H9 (cell line): Measurements from ENCODE around the gene ABR. TPM values are rescaled to one million over a fixed set of nuclear protein-coding genes. Genes with fewer than 3 reads are reported as not detected.

Source experiments
- DNase-seq: peaks from one replicate; pipeline ENCODE4 v3.0.0-alpha.2; 2017
- H2AFZ ChIP-seq: one replicate; pipeline ENCODE4 v1.6.1; 2013; ENCODE audit warnings: mild to moderate bottlenecking, low read length, control low read depth, moderate library complexity
- H2AK5ac ChIP-seq: 2 replicates; pipeline ENCODE4 v1.6.1; 2013; ENCODE audit warnings: low read length, control low read depth, mixed read lengths; ENCODE audit not compliant: insufficient read length
- H2BK120ac ChIP-seq: one replicate; pipeline ENCODE4 v1.6.1; 2013; ENCODE audit warnings: low read depth, mild to moderate bottlenecking, low read length, control low read depth, inconsistent platforms; ENCODE audit not compliant: poor library complexity, severe bottlenecking
- H2BK12ac ChIP-seq: 2 replicates; pipeline ENCODE4 v1.6.1; 2013; ENCODE audit warnings: low read length, control low read depth, mixed read lengths, low read depth; ENCODE audit not compliant: insufficient read length
- H2BK15ac ChIP-seq: 2 replicates; pipeline ENCODE4 v1.6.1; 2013; ENCODE audit warnings: low read depth, low read length, control low read depth
- H2BK20ac ChIP-seq: one replicate; pipeline ENCODE4 v1.6.1; 2013; ENCODE audit warnings: low read depth, mild to moderate bottlenecking, low read length, control low read depth, inconsistent platforms; ENCODE audit not compliant: poor library complexity, severe bottlenecking
- H2BK5ac ChIP-seq: 2 replicates; pipeline ENCODE4 v1.6.1; 2013; ENCODE audit warnings: low read length, control low read depth, mixed read lengths; ENCODE audit not compliant: insufficient read length
- H3K14ac ChIP-seq: 2 replicates; pipeline ENCODE4 v1.6.1; 2013; ENCODE audit warnings: low read length, control low read depth; ENCODE audit not compliant: insufficient read depth
- H3K18ac ChIP-seq: 2 replicates; pipeline ENCODE4 v1.6.1; 2013; ENCODE audit warnings: low read depth, mild to moderate bottlenecking, mixed read lengths, low read length, control low read depth; ENCODE audit not compliant: insufficient read length
- H3K23ac ChIP-seq: 2 replicates; pipeline ENCODE4 v1.6.1; 2013; ENCODE audit warnings: low read length, control low read depth, mixed read lengths, low read depth; ENCODE audit not compliant: insufficient read length
- H3K23me2 ChIP-seq: 2 replicates; pipeline ENCODE4 v1.6.1; 2013; ENCODE audit warnings: low read depth, mild to moderate bottlenecking, mixed read lengths, low read length, control low read depth; ENCODE audit not compliant: insufficient read length, poor library complexity, severe bottlenecking
- H3K27ac ChIP-seq: 2 replicates; pipeline ENCODE4 v1.5.1; 2013; ENCODE audit warnings: low read length, control low read depth, mixed read lengths, low read depth; ENCODE audit not compliant: insufficient read length
- H3K27me3 ChIP-seq: 2 replicates; pipeline ENCODE4 v1.6.1; 2013; ENCODE audit warnings: low read length, control low read depth, inconsistent platforms; ENCODE audit not compliant: insufficient read depth
- H3K4ac ChIP-seq: 2 replicates; pipeline ENCODE4 v1.6.1; 2013; ENCODE audit warnings: low read depth, mild to moderate bottlenecking, control low read depth, inconsistent platforms, low read length, moderate library complexity
- H3K4me1 ChIP-seq: 2 replicates; pipeline ENCODE4 v1.6.1; 2013; ENCODE audit warnings: low read length, control low read depth, inconsistent platforms; ENCODE audit not compliant: insufficient read depth
- H3K4me2 ChIP-seq: 2 replicates; pipeline ENCODE4 v1.6.1; 2013; ENCODE audit warnings: low read length, control low read depth, mixed read lengths; ENCODE audit not compliant: insufficient read length, insufficient read depth
- H3K56ac ChIP-seq: 2 replicates; pipeline ENCODE4 v1.6.1; 2013; ENCODE audit warnings: low read depth, mild to moderate bottlenecking, mixed read lengths, low read length, control low read depth; ENCODE audit not compliant: insufficient read length
- H3K79me1 ChIP-seq: 2 replicates; pipeline ENCODE4 v1.6.1; 2013; ENCODE audit warnings: low read depth, mild to moderate bottlenecking, moderate library complexity, low read length, control low read depth, inconsistent platforms; ENCODE audit not compliant: insufficient read depth, poor library complexity, severe bottlenecking
- H3K79me2 ChIP-seq: 2 replicates; pipeline ENCODE4 v1.6.1; 2013; ENCODE audit warnings: low read length, control low read depth, inconsistent platforms; ENCODE audit not compliant: insufficient read depth
- H3K9ac ChIP-seq: 2 replicates; pipeline ENCODE4 v1.6.1; 2013; ENCODE audit warnings: low read length, control low read depth, mixed read lengths; ENCODE audit not compliant: insufficient read length; ENCODE audit errors: extremely low read depth
- H3K9me3 ChIP-seq: one replicate; pipeline ENCODE4 v1.6.1; 2013; ENCODE audit warnings: low read depth, low read length, inconsistent platforms; ENCODE audit not compliant: control insufficient read depth
- H3T11ph ChIP-seq: one replicate; pipeline ENCODE4 v1.6.1; 2013; ENCODE audit warnings: mild to moderate bottlenecking, low read length, control low read depth, inconsistent platforms
- H4K20me1 ChIP-seq: one replicate; pipeline ENCODE4 v1.6.1; 2013; ENCODE audit not compliant: control insufficient read depth, insufficient read length, insufficient read depth
- H4K5ac ChIP-seq: 2 replicates; pipeline ENCODE4 v1.6.1; 2013; ENCODE audit warnings: low read depth, mild to moderate bottlenecking, mixed read lengths, low read length, control low read depth; ENCODE audit not compliant: insufficient read length
- H4K8ac ChIP-seq: replicated peaks from 2 replicates; pipeline ENCODE4 v1.6.1; 2013; ENCODE audit warnings: low read length, control low read depth, mixed read lengths, low read depth; ENCODE audit not compliant: insufficient read length
- H4K91ac ChIP-seq: 2 replicates; pipeline ENCODE4 v1.6.1; 2013; ENCODE audit warnings: low read depth, mild to moderate bottlenecking, moderate library complexity, mixed read lengths, low read length, control low read depth; ENCODE audit not compliant: insufficient read length
- H3K27ac Mint-ChIP-seq, 3 experiments: 2 replicates in 2 of 3; 3 replicates in 1 of 3; pipeline ENCODE4 v1.8.0; 2020 to 2021; ENCODE audit warnings: mixed read lengths in 3 of 3, mild to moderate bottlenecking in 1 of 3, moderate library complexity in 1 of 3
- H3K27me3 Mint-ChIP-seq: 2 replicates; pipeline ENCODE4 v1.8.0; 2021; ENCODE audit warnings: low read depth, mild to moderate bottlenecking, moderate library complexity, mixed read lengths
- H3K36me3 Mint-ChIP-seq, 3 experiments: 2 replicates in 2 of 3; 3 replicates in 1 of 3; pipeline ENCODE4 v1.8.0; 2020 to 2021; ENCODE audit warnings: low read depth in 3 of 3, mixed read lengths in 3 of 3; ENCODE audit not compliant: insufficient read depth in 1 of 3
- H3K4me1 Mint-ChIP-seq, 2 experiments: 2 replicates each; pipeline ENCODE4 v1.8.0; 2020; ENCODE audit warnings: mixed read lengths in 2 of 2
- H3K4me3 Mint-ChIP-seq, 2 experiments: 2 replicates in 1 of 2; 3 replicates in 1 of 2; pipeline ENCODE4 v1.8.0; 2020 to 2021; ENCODE audit warnings: mild to moderate bottlenecking in 2 of 2, mixed read lengths in 2 of 2, moderate library complexity in 1 of 2
- H3K9me3 Mint-ChIP-seq, 2 experiments: 2 replicates in 1 of 2; 3 replicates in 1 of 2; pipeline ENCODE4 v1.8.0; 2020; ENCODE audit warnings: mild to moderate bottlenecking in 2 of 2, mixed read lengths in 2 of 2, moderate library complexity in 1 of 2
- CTCF ChIP-seq: fragments of 200-600 bp; sonication (generic); conservative IDR thresholded peaks from 3 replicates; pipeline ENCODE4 v1.8.0; 2021; ENCODE audit warnings: antibody characterized with exemption, mild to moderate bottlenecking
- WGBS: extraction: QIAGEN DNeasy Blood & Tissue Kit; methylation state at CpG from one replicate; pipeline ENCODE4 v1.1.7; 2013; ENCODE audit warnings: missing lambda C conversion rate, low lambda C conversion rate, mixed read lengths; ENCODE audit not compliant: insufficient read length; ENCODE audit errors: extremely low coverage; 5-methylcytosine and 5-hydroxymethylcytosine counted together
- total RNA-seq: library from RNA; stranded (reverse); gene quantifications from 2 replicates; pipeline ENCODE4 v1.2.1, GENCODE V29; 2021

ABR gene
- total RNA-seq, 1 experiment from 2014 or later, result 34.7 TPM

DNA sequence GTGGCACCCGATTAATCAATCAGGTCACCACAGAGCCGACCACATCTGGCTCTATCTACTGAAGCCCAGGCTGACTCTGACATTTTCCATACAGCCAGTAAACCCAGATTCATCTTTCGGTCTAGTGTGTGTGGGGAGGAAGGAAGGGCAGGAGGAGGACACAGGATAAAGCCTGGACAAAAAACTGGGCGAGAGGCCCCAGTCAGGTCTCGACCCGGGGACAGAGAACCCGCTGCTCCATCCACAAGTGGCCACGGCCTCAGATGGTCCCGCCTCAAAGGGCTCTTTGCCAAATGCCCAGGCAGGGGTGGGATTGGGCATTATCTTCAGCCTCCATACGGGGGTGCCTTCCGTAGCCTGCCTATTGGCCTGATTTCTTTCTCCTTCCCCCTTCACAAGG is 7.8 kb downstream of the ABR start:
- H3K27me3 Mint-ChIP-seq, result no peaks in the 10 kb centered on the region; the same call in 1 of the 2 replicates
- H3K79me1 ChIP-seq, result no peaks in the 10 kb centered on the region
- H4K8ac ChIP-seq, result no peak overlapping the region
- H2BK120ac ChIP-seq, result no peak overlapping the region
- H3K9ac ChIP-seq, result no peak overlapping the region
- H3K23me2 ChIP-seq, result no peaks in the 10 kb centered on the region
- no peak overlapping the region for H2BK12ac ChIP-seq
- no peaks in the 10 kb centered on the region for H3K79me2 ChIP-seq
- TF ChIP-seq CTCF, result no peak
- no peak overlapping the region for H3K18ac ChIP-seq
- H4K20me1 ChIP-seq, result no peaks in the 10 kb centered on the region
- no peak for DNase-seq
- H3K14ac ChIP-seq, result no peak overlapping the region
- H2AK5ac ChIP-seq, result no peak overlapping the region
- H4K5ac ChIP-seq, result no peak overlapping the region
- H2BK15ac ChIP-seq, result no peak overlapping the region
- no peak overlapping the region for H3K27ac ChIP-seq
- no peak overlapping the region for H3K4me3 Mint-ChIP-seq
- no peak overlapping the region for H3T11ph ChIP-seq
- no peak overlapping the region for H4K91ac ChIP-seq
- no peak overlapping the region for H3K23ac ChIP-seq
- no peak overlapping the region for H3K4ac ChIP-seq
- no peak overlapping the region for H3K27ac Mint-ChIP-seq
- H3K4me2 ChIP-seq, result no peak overlapping the region
- H3K9me3 Mint-ChIP-seq, result no peaks in the 10 kb centered on the region
- no peak overlapping the region for H2AFZ ChIP-seq
- no peak overlapping the region for H3K56ac ChIP-seq
- H2BK20ac ChIP-seq, result no peak overlapping the region
- H3K27me3 ChIP-seq, result no peaks in the 10 kb centered on the region
- WGBS, result no CpG with 5 or more reads among the region's 11 CpGs
- H3K4me1 ChIP-seq, result no peaks in the 10 kb centered on the region
- H3K4me1 Mint-ChIP-seq, result no peaks in the 10 kb centered on the region; a peak in 1 of 4 replicates
- H2BK5ac ChIP-seq, result no peak overlapping the region
- H3K36me3 Mint-ChIP-seq, result peaks cover 0 to 8% (median 3%) of the 10 kb centered on the region in 3 experiments; a peak in 2 of 7 replicates
- no peaks in the 10 kb centered on the region for H3K9me3 ChIP-seq
